Ectodermal cell (in vitro differentiated cells): ENCODE data around the gene NLRP3. TPM values are rescaled to one million over a fixed set of nuclear protein-coding genes. Genes with fewer than 3 reads are reported as not detected.
"Not testable (repeated sequence)": the region's sequence is repeated elsewhere in the genome, so short reads cannot be mapped to it uniquely, and the experiment has no call there.

Experiments
- H3K27ac ChIP-seq: 2 replicates; pipeline ENCODE4 v1.7.0; 2013; ENCODE audit warnings: mild to moderate bottlenecking, low read depth, low read length; ENCODE audit not compliant: insufficient read depth, poor library complexity, severe bottlenecking
- H3K27me3 ChIP-seq: 2 replicates; pipeline ENCODE4 v1.7.0; 2013; ENCODE audit warnings: mild to moderate bottlenecking, low read length; ENCODE audit not compliant: insufficient read depth, control insufficient read depth, poor library complexity, severe bottlenecking
- H3K36me3 ChIP-seq: one replicate; pipeline ENCODE4 v1.7.0; 2013; ENCODE audit warnings: low read length; ENCODE audit not compliant: control insufficient read depth, insufficient read depth
- H3K4me1 ChIP-seq: one replicate; pipeline ENCODE4 v1.7.0; 2013; ENCODE audit warnings: low read length; ENCODE audit not compliant: control insufficient read depth, insufficient read depth
- H3K4me3 ChIP-seq: 2 replicates; pipeline ENCODE4 v1.7.0; 2013; ENCODE audit warnings: low read depth, low read length, control low read depth; ENCODE audit not compliant: insufficient read depth
- H3K9me3 ChIP-seq: 2 replicates; pipeline ENCODE4 v1.7.0; 2013; ENCODE audit warnings: mild to moderate bottlenecking, low read length, moderate library complexity; ENCODE audit not compliant: control insufficient read depth
- WGBS, 2 experiments: methylation state at CpG; one replicate each; pipeline ENCODE4 v1.1.7; 2013; ENCODE audit warnings: missing lambda C conversion rate in 2 of 2; 5-methylcytosine and 5-hydroxymethylcytosine counted together
- polyA plus RNA-seq, 4 experiments: library from polyadenylated mRNA; stranded (reverse); fragments of 50-300 nt; gene quantifications; one replicate each; pipeline ENCODE4 v1.2.3, GENCODE V29; 2013

Gene NLRP3
- polyA plus RNA-seq (2013, experiment 1 of 4) = 0.13 TPM
- 0.16 TPM for polyA plus RNA-seq (2013, experiment 2 of 4)
- polyA plus RNA-seq (2013, experiment 3 of 4) = 0.16 TPM
- polyA plus RNA-seq (2013, experiment 4 of 4) = 0.20 TPM

DNA sequence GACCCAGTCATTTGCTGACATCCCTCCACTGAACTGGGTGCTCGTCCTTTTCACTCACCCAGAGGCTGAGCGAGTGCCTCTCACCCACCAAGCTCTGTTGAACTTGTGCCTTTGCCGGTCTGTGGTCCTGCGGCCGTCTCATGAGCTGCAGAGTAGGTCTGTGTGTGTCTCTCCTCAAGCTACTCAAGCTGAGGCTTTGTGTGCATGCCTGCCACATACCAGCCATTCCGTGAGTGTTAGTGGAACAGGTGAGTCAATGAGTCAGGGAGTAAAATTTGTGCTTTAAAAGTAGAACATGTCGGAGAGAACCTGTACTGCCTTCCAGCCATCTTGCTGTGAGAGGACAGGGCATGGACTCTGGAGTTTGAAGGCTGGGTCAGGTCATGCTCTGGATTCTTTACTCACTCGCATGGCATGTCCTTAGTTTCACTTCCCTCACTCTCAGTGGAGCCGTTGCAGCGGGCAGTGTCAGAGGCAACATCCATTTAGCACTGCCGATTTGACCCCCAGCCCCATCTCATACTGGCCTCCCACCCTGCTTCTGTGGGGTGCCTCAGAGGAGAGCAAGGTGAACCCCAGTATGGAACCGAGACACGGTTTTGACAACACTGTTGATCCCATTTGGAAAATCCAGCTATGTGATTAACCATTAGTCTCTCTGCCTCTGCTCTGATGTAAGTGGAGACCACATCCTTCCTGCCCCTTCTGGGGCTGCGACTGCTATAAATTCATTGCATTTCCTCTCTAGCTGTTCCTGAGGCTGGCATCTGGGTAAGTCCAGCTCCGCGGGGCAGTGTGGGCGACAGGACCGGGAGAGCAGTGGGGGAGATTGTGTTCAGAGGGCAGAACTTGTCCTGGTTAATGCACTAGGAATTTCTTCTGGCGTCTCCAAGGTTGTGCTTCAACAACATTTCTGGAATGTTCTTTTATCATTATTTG, at the start of gene NLRP3:
TSS of gene NLRP3 (plus strand) at position 751 of the 939 bp plus-strand sequence. CDS start 2,628 bp downstream, outside the sequence.
- WGBS, 2 experiments = 91% methylated on average over 19 of the region's 19 CpGs
- no peaks in the 10 kb centered on the region for H3K9me3 ChIP-seq
- no peaks in the 10 kb centered on the region for H3K27me3 ChIP-seq
- H3K27ac ChIP-seq = no peak within 1 kb of the TSS
- no peaks in the 10 kb centered on the region for H3K4me1 ChIP-seq
- no peak within 1 kb of the TSS for H3K4me3 ChIP-seq
- no peaks in the 10 kb centered on the region for H3K36me3 ChIP-seq

DNA sequence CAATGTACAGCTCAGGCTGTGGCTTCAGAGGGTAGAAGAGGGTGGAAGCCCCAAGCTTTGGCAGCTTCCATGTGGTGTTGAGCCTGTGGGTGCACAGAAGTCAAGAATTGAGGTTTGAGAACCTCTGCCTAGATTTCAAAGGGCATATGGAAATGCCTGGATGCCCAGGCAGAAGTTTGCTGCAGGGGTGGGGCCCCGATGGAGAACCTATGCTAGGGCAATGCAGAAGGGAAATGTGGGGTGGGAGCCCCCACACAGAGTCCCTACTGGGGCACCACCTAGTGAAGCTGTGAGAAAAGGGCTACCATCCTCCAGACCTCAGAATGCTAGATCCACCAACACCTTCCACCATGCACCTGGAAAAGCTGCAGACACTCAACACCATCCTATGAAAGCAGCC, 49.6 kb upstream of the NLRP3 start:
- H3K4me1 ChIP-seq, H3K9me3 ChIP-seq, H3K27me3 ChIP-seq, H3K27ac ChIP-seq, H3K36me3 ChIP-seq, H3K4me3 ChIP-seq: not testable (repeated sequence)
- 91 to 100% methylated on average over 1 of the region's 1 CpG for WGBS, 2 experiments

DNA sequence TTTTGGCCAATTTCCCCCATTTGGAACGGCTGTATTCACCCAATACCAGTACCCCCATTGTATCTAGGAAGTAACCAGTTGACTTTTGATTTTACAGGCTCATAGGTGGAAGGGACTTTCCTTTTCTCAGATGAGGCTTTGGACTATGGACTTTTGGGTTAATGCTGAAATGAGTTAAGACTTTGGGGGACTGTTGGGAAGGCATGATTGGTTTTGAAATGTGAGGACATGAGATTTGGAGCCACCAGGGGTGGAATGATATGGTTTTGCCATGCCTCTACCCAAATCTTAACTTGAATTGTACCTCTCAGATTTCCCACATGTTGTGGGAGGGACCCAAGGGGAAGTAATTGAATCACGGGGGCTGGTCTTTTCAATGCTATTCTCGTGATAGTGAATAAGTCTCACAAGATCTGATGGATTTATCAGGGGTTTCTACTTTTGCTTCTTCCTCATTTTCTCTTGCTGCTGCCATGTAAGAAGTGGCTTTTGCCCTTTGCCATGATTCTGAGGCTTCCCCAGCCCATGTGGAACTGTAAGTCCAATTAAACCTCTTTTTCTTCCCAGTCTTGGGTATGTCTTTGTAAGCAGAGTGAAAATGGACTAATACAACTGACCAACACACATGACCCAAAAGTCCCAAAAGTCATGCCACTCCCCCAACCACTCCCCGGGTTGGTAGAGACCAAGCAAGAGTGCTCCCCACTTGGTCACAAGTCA, 48.9 kb upstream of the NLRP3 start:
- H3K36me3 ChIP-seq = no peaks in the 10 kb centered on the region
- no peaks in the 10 kb centered on the region for H3K9me3 ChIP-seq
- no peaks in the 10 kb centered on the region for H3K4me1 ChIP-seq
- no peaks in the 10 kb centered on the region for H3K27me3 ChIP-seq
- 90 to 96% methylated on average over 4 of the region's 4 CpGs for WGBS, 2 experiments
- H3K27ac ChIP-seq = no peak overlapping the region
- no peak overlapping the region for H3K4me3 ChIP-seq

DNA sequence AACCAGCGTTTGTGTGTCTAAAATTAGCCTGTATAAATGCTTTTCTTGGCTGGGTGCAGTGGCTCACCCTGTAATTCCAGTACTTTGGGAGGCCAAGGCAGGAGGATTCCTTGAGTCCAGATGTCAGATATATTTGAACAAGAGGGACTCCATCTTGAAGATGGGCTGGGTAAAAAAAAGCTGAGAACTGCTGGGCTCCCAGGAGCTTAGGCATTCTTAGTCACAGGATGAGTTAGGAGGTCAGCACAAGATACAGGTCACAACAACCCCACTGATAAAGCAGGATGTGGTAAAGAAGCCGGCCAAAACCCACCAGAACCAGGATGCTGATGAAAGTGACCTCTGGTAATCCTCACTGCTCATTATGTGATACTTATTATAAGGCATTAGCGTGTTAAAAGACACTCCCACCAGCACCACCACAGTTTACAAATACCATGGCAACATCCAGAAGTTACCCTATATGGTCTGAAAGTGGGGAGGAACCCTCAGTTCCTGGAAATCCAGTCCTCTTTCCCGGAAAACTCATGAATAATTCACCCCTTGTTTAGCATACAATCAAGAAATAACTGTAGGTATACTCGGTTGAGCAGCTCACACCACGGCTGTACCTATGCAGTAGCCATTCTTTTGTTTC, 48.1 kb upstream of the NLRP3 start:
- Histone ChIP-seq H3K9me3 (no peaks in the 10 kb centered on the region), H3K4me1 (no peaks in the 10 kb centered on the region), H3K36me3 (no peaks in the 10 kb centered on the region), H3K4me3 (no peak overlapping the region), H3K27me3 (no peaks in the 10 kb centered on the region), H3K27ac (no peak overlapping the region)
- WGBS, 2 experiments = 91 to 92% methylated on average over 5 to 6 of the region's 6 CpGs

DNA sequence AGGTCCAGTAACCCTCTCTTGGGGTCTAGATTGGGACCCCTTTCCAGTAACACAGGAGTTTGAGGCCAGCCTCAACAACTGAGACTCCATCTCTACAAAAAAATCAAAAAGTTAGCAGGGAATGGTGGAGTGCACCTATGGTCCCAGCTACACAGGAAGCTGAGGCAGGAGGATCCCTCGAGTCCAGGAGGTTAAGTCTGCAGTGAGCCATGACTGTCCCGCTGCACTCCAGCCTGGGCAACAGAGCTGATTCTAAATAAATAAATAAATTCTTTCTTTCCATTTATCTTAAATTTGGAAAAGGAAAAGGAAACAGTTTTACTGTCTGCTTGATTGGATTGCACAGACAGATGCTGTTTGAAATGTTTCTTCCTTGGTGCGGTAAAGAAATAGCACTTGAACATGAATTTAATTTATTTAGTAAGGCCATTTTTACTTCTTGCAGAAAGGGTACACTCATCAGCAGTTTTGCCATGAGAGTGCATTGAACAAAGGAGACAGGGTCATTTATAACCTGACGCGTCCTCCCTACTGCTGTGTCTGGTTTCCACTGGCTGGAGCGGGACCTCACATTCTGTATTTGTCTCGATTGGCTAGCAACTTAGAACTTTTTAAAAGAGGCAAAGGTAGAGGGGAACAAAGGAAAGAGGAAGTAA, 47.4 kb upstream of the NLRP3 start:
- Histone ChIP-seq H3K4me3 (no peak overlapping the region), H3K27ac (no peak overlapping the region), H3K9me3 (no peaks in the 10 kb centered on the region), H3K4me1 (no peaks in the 10 kb centered on the region), H3K36me3 (no peaks in the 10 kb centered on the region), H3K27me3 (no peaks in the 10 kb centered on the region)
- WGBS, 2 experiments = 87% methylated on average over 7 of the region's 7 CpGs

DNA sequence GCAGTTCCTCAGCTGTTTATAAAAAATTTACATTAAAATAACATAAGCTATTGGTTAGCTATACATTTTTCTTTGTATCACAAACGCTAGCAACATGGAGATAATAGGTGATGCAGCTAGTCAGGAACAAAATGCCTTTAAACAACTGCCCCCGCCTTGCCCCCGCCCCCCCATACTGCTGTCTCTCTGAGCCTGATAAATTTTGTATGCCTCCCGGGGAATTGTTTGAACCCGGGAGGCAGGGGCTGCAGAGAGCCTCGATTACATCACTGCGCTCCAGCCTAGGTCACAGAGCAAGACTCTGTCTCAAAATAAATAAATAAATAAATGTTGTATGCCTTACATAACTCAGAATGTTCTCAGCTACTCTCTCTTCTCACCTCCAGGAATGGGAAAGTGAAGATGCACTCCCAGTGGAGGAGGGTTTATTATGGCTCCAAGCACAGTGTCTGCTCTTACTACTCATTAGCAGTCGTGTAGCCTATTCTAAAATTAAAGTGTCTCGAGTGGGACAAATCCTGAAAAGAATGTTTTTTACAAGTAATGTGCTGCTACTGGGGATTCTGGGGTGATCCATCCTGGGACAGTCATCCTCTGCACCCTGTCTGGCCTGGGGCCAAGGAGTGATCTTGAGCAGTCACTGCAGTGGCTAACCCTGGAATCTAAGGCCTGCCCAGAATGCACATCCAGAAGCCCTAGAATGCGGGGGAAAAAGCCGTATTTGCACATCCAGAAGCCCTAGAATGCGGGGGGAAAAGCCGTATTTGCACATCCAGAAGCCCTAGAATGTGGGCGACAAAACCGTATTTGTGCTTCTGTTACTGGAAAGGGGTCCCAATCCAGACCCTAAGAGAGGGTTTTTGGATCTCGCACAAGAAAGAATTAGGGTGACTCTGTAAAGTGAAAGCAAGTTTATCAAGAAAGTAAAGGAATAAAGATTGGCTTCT, 44.9 kb upstream of the NLRP3 start:
- Histone ChIP-seq H3K27ac (no peak overlapping the region), H3K4me3 (no peak overlapping the region), H3K9me3 (no peaks in the 10 kb centered on the region), H3K4me1 (no peaks in the 10 kb centered on the region), H3K27me3 (no peaks in the 10 kb centered on the region), H3K36me3 (no peaks in the 10 kb centered on the region)
- WGBS, 2 experiments = 80 to 84% methylated on average over 15 to 16 of the region's 16 CpGs

DNA sequence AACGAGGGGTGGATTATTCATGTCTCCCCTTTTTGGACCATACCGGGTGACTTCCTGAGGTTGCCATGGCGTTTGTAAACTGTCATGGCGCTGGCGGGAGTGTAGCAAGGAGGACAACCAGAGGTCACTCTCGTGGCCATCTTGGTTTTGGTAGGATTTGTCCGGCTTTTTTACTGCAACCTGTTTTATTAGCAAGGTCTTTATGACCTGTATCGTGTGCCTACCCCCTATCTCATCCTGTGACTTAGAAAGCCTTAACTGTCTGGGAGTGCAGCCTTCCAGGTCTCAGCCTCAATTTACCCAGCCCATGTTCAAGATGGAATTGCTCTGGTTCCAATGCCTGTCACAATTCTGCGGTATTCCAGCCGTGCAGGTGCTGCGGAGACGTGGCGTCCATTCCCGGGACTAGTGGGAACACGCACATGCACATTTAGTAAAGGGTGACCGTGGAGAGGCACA, 44.1 kb upstream of the NLRP3 start:
- WGBS, 2 experiments = 94% methylated on average over 16 of the region's 16 CpGs
- Histone ChIP-seq H3K4me1 (peaks cover under 1% of the 10 kb centered on the region), H3K4me3 (no peak overlapping the region), H3K27ac (no peak overlapping the region), H3K27me3 (no peaks in the 10 kb centered on the region), H3K9me3 (no peaks in the 10 kb centered on the region), H3K36me3 (no peaks in the 10 kb centered on the region)

DNA sequence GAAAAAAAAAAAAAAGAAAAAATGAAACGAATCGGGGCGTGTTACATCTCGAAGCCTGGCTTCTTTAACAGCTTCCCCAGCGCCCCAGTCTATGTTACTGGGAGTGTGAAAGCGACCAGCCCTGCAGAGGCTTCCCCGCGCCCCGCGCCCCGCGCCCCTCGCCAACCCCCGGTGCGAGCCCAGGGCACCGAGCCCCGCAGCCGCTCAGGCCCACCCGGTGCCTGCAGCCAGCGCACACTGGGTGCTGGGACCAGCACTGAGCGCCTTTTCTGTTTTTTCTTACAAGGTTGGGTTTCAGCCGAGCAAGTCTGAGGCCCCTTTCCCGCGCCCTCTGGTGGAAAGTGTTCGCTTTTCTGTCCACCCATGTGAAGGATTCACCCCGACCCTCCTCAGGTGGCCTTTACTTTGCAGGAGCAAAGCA, 42.2 kb upstream of the NLRP3 start:
- no peak overlapping the region for H3K27ac ChIP-seq
- H3K4me3 ChIP-seq = no peak overlapping the region
- no peaks in the 10 kb centered on the region for H3K27me3 ChIP-seq
- H3K4me1 ChIP-seq = peaks cover 20% of the 10 kb centered on the region
- WGBS, 2 experiments = 82 to 83% methylated on average over 26 of the region's 26 CpGs
- H3K36me3 ChIP-seq = no peaks in the 10 kb centered on the region
- H3K9me3 ChIP-seq = no peaks in the 10 kb centered on the region
